NOMO-1 treated with DMSO at 0.1 percent for 48 hours (cell line): ENCODE data around the gene B4GALNT1.
"Not testable (repeated sequence)": the region's sequence is repeated elsewhere in the genome, so short reads cannot be mapped to it uniquely, and the experiment has no call there.

ENCODE experiments used
- DNase-seq: peaks from one replicate; lab custom pipeline; 2025; ENCODE audit not compliant: unreplicated experiment; lab: John Stamatoyannopoulos, UW

The B4GALNT1 gene

DNA sequence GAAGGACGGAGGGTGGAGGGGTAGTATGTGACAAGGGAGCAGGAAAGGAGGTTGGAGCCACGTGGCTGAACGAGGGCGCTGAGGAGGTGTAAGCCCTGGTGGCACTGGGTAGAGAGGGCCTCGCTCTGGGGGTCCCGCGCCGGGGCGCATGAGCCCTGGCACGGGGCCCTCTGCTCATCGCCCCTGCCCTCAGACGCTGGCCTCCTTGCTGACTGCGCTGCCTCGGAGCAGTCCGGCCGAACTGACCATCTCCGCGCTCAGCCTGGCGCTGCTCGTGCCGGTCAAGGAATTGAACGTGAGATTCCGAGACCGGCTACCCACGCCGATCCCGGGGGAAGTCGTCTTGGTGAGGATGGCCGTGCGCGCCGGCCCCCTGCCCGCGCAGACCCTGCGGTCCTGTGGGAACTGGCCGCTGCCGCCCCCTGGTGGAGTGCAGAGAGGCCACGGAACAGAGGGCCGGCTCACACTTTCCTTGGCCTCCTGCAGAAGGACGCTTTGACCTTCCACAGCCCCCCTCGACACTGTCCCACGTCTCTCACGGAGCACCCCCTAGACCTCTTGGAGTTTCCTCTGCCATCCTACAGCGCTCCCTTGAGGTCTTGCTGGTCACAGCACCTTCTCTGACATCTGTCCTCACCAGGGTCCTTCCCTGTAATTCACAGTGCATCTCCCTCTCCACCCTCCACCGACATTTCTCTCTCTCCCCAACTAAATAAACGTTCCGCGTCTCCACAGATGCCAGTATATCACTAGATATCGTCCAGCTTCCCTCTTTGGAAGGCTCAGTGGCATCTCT is 11.3 kb downstream of the B4GALNT1 start:
- peak; percentile 13 for DNase-seq

GRCh38 chr12:57620936-57621496 is 12.0 kb downstream of the B4GALNT1 start:
- no peak for DNase-seq

GRCh38 chr12:57620245-57620935 is 12.6 kb downstream of the B4GALNT1 start:
- no peak for DNase-seq

DNA sequence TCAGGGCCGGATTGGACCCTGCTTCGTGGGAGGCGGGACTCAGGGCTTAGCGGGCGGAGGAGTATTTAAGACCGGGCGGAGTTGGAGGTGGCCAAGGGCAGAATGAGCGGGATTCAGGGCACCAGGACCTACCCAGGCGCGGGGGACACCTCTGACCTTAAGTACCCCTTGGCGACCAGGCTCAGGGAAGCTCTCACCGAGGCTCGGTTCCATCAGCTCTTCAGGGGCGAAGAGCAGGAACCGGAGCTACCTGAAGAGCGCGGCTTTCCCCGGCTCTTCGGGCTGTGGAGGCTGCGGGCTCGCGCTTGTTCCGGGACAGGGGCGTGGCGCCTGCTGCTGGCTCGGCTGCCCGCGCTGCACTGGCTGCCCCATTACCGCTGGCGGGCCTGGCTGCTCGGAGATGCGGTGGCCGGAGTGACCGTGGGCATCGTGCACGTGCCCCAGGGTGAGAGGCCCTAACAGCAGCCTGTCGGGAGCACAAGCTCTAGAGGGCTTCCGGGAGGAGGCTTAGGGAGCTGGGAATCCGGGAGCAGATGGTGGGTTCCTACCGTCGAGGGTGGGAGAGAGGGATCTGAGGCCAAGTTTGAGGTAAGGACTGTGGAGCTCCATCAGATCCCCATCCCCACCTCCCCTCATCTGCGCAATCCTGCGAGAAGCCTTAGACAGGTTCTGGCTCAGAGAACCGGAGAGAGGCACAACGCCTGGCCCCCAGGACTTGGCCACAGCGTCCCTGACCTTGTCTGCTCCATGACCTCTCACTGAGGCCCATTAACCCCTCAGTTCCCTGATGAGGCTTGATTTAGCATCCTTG is 13.4 kb downstream of the B4GALNT1 start:
- DNase-seq: no peak

DNA sequence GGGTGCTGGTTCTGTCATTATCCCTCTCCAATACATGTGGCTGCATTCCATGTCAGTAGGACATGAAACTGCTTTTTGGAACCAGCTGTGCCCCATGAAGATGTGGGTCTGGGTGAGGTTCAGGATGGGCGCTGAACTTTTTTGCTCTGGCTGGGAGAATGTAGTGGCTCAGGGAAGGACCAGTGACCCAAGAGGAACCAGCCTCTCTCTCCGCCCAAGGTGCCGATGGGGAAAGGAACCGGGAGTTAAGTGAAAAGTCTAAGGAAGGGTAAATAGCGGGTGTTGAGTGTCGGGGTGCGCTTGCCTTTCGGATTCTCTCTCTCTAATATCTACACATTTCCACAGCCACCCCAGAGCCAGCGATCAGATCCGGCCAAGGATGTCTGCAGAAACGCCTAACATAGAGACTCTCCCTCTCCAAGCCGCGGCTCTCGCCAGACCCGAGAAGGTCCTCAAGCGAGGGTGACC is 14.0 kb downstream of the B4GALNT1 start:
- no peak for DNase-seq

DNA sequence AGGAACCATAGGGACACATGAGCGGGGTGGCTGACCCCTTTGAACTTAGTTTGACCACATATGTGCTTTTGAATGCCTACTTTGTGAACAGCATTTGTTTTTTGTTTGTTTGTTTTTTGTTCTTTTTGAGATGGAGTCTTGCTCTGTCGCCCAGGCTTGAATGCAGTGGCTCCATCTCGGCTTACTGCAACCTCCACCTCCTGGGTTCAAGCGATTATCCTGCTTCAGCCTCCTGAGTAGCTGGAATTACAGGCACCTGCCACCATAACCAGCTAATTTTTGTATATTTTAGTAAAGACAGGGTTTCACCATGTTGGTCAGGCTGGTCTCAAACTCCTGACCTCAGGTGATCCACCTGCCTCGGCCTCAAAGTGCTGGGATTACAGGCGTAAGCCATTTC is 14.6 kb downstream of the B4GALNT1 start:
- DNase-seq: not testable (repeated sequence)

DNA sequence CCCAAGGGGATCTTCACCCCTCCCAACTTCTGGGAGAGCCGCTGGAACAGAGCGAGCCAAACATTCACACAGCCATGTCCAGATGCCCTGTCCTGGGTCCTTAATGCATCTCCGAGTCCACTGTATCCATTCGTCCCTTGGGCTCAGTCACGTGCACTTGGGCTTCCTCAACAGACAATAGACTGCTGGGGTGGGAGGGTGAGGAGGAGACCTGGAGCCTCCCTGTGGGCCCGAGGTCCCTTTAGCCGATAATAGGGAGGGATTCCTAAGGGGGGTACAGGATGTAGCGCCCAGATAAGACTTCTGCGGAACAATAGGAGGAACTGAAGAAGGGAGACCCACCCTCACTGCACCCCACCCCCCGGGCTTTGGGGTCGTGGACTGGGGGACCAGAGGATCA is 15.1 kb downstream of the B4GALNT1 start:
- DNase-seq: no peak

GRCh38 chr12:57616383-57617101 is 16.5 kb downstream of the B4GALNT1 start:
- DNase-seq: no peak

DNA sequence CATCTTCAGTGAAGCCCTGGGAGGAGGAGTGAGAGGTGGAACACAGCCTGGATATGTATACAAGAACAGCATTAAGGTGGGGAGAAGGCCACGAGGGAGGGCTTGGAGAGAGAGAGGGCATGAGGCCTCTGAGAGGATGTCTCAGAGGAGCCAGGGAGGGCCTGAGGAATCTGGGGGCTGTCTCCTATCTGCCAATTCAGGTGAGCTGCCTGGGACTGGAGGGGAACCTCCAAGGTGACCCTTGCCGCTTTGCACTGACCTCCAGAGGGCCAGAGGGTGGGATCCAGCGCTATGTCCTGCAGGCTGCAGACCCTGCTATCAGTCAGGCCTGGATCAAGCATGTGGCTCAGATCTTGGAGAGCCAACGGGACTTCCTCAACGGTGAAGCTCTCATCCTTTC is 17.4 kb downstream of the B4GALNT1 start:
- no peak for DNase-seq

- DNase-seq: no peak
These were observed 18.0 kb downstream of the B4GALNT1 start for GRCh38 chr12:57614948-57615500.

- no peak for DNase-seq
These were observed 18.6 kb downstream of the B4GALNT1 start for GRCh38 chr12:57614178-57614947.

- no peak for DNase-seq
These were observed 19.4 kb downstream of the B4GALNT1 start for GRCh38 chr12:57613427-57614109.

- no peak for DNase-seq
These were observed 20.1 kb downstream of the B4GALNT1 start for GRCh38 chr12:57612711-57613426.

DNA sequence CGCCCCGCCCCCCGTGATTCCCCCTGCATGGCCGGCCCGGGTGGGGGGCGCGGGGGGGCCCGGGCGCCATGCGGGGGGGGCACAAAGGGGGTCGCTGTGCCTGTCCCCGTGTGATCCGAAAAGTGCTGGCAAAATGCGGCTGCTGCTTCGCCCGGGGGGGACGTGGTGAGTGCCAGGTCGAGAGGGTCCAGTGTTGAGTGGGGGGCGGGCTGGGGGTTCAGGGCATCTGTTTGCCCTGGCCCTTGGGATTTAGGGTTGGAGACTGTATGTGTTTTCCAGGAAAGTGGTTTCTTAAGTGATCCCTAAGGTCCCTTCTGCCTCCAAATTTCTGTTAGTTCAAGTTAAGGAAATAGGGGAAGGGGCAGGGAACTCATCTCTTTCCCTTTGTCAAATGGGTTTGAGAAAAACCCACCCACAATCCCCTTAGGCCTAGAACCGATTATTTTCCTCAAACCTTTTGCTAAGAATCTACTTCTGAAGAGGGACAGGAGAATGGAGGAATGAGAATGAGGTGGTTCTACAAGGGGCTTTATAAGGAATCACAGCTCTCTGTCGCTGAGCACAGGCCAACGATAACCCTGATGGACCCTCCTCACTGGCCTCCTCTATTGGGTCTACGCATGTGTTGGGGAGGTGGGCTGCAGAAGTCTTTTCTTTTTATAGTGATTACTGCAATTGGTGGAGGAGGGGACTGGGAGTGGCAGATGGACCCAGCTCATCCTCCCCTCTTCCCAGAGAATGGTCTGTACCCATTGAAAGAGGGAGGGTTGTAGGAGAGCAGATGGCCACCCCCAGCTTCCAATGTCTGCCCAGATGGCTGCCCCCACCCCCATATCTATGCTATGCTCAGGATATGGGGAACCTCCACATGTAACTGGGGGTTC is 20.9 kb downstream of the B4GALNT1 start:
- no peak for DNase-seq

DNA sequence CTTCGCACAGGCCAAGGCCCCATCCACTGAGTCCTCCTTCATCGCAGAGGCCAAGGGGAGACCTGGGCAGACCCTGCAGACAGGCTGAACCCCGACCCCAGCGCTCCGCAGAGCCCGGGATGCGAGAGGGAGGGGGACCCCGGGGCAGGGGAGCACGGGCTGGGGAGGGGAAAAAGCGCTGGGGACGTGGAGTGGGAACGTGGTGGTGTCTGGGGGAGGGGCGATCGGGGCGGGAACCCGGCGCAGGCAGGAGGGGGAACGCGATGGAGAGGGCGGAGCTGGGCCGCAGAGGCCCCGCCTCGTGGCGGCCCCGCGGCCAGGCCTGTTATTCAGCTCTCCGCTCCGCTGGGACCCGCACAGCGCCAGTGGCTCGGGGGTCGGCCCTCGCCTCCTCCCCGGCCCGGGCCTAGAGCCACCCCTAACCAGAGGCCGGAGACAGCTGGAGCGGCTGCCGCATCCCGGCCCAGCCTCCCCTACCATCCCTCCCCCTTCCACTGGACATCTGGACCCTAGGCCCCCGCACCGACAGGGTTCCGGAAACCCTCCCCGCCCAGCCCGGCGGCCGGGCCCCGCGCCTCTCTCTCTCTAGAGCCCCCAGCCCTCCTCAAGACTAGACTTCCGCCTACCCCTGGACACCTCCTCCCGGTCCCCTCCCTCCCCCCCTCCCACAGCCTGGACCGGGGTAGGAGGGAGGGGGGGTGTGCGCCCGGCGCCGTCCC is 21.7 kb downstream of the B4GALNT1 start, which contains the start of gene ARHGEF25:
ARHGEF25 (plus strand) TSS at position 328 of the 719 bp plus-strand sequence. CDS start 460 bp downstream, outside the sequence.
- DNase-seq: no peak

GRCh38 chr12:57610554-57611107 is 22.4 kb downstream of the B4GALNT1 start:
- no peak for DNase-seq
